Stimulated activated naive CD8-positive, alpha-beta T cell treated with anti-CD3 and anti-CD28 coated beads, Interleukin-15, Interleukin-2, amounts not matched to agents 100 ng/mL and 50 ng/mL, for 24 hours (primary cell): Measurements from ENCODE around the gene PPM1B.
"Not testable (repeated sequence)": the region's sequence is repeated elsewhere in the genome, so short reads cannot be mapped to it uniquely, and the experiment has no call there.

Source experiments
- H3K27ac Mint-ChIP-seq: one replicate; pipeline ENCODE4 v1.8.0; 2021; ENCODE audit warnings: mild to moderate bottlenecking, mixed read lengths
- H3K27me3 Mint-ChIP-seq: one replicate; pipeline ENCODE4 v1.8.0; 2021; ENCODE audit warnings: mixed read lengths
- H3K36me3 Mint-ChIP-seq: one replicate; pipeline ENCODE4 v1.8.0; 2021; ENCODE audit warnings: low read depth, mixed read lengths
- H3K4me1 Mint-ChIP-seq: one replicate; pipeline ENCODE4 v1.8.0; 2021; ENCODE audit warnings: low read depth, mixed read lengths
- H3K4me3 Mint-ChIP-seq: one replicate; pipeline ENCODE4 v1.8.0; 2021; ENCODE audit warnings: mild to moderate bottlenecking, mixed read lengths
- H3K9me3 Mint-ChIP-seq: one replicate; pipeline ENCODE4 v1.8.0; 2021; ENCODE audit warnings: mixed read lengths

PPM1B gene

GRCh38 chr2:44200759-44201158, 32.1 kb downstream of the PPM1B start:
- Mint-ChIP-seq H3K36me3 (peaks cover 40% of the 10 kb centered on the region), H3K4me3 (no peak overlapping the region), H3K27ac (no peak overlapping the region), H3K4me1 (peaks cover 59% of the 10 kb centered on the region), H3K27me3 (no peaks in the 10 kb centered on the region), H3K9me3 (peaks cover 6% of the 10 kb centered on the region)

- H3K36me3 Mint-ChIP-seq = peaks cover 39% of the 10 kb centered on the region
- peaks cover 6% of the 10 kb centered on the region for H3K9me3 Mint-ChIP-seq
- H3K27me3 Mint-ChIP-seq = no peaks in the 10 kb centered on the region
- H3K4me1 Mint-ChIP-seq = peaks cover 61% of the 10 kb centered on the region
- H3K4me3 Mint-ChIP-seq = no peak overlapping the region
- no peak overlapping the region for H3K27ac Mint-ChIP-seq
These were observed 33.0 kb downstream of the PPM1B start for GRCh38 chr2:44201648-44202165.

- Mint-ChIP-seq H3K4me1 (peaks cover 57% of the 10 kb centered on the region), H3K27me3 (no peaks in the 10 kb centered on the region), H3K27ac (peak overlapping the region; percentile 11), H3K36me3 (peaks cover 39% of the 10 kb centered on the region), H3K9me3 (peaks cover 6% of the 10 kb centered on the region), H3K4me3 (no peak overlapping the region)
These were observed 34.9 kb downstream of the PPM1B start for GRCh38 chr2:44203542-44203941.

GRCh38 chr2:44205169-44205568, 36.5 kb downstream of the PPM1B start:
- H3K9me3 Mint-ChIP-seq = peaks cover 6% of the 10 kb centered on the region
- peaks cover 48% of the 10 kb centered on the region for H3K36me3 Mint-ChIP-seq
- H3K4me3 Mint-ChIP-seq = peak overlapping the region; percentile 7
- H3K27ac Mint-ChIP-seq = peak overlapping the region; percentile 55
- no peaks in the 10 kb centered on the region for H3K27me3 Mint-ChIP-seq
- H3K4me1 Mint-ChIP-seq = peaks cover 50% of the 10 kb centered on the region

DNA sequence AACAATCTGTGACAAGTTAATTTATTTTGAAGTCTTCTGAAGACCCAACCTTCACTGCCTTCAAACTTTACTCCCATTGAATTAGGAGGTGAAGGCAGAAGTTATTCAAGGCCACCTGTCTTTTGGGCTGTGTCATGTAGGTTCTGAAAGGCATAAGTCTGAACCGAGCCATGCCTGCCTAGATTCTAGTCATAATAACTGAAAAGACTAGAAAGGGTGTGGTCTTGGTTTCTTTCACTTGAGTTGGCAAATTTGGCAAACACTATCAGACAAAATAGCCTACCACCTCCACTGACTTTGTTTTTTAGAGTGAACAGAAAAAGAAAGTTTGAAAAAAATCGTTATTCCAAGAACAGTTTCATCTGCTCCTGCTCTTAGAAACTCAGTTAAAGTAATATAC, 38.4 kb downstream of the PPM1B start:
- peaks cover 46% of the 10 kb centered on the region for H3K36me3 Mint-ChIP-seq

GRCh38 chr2:44207648-44208047, 39.0 kb downstream of the PPM1B start:
- Mint-ChIP-seq H3K36me3 (peaks cover 49% of the 10 kb centered on the region), H3K4me1 (peaks cover 36% of the 10 kb centered on the region)
- not testable (repeated sequence) for H3K9me3 Mint-ChIP-seq, H3K4me3 Mint-ChIP-seq, H3K27me3 Mint-ChIP-seq, H3K27ac Mint-ChIP-seq

More for the DNA sequence above, 38.4 kb downstream of the PPM1B start:
- H3K27ac Mint-ChIP-seq = no peak overlapping the region
- no peaks in the 10 kb centered on the region for H3K27me3 Mint-ChIP-seq
- H3K4me3 Mint-ChIP-seq = no peak overlapping the region
- peaks cover 32% of the 10 kb centered on the region for H3K4me1 Mint-ChIP-seq
- H3K9me3 Mint-ChIP-seq = peaks cover 6% of the 10 kb centered on the region

- no peak overlapping the region for H3K4me3 Mint-ChIP-seq
- H3K36me3 Mint-ChIP-seq = peaks cover 39% of the 10 kb centered on the region
- peaks cover 32% of the 10 kb centered on the region for H3K4me1 Mint-ChIP-seq
- H3K27ac Mint-ChIP-seq = no peak overlapping the region
- H3K27me3 Mint-ChIP-seq = no peaks in the 10 kb centered on the region
- H3K9me3 Mint-ChIP-seq = no peaks in the 10 kb centered on the region
These were observed 41.7 kb downstream of the PPM1B start for GRCh38 chr2:44210362-44210761.

DNA sequence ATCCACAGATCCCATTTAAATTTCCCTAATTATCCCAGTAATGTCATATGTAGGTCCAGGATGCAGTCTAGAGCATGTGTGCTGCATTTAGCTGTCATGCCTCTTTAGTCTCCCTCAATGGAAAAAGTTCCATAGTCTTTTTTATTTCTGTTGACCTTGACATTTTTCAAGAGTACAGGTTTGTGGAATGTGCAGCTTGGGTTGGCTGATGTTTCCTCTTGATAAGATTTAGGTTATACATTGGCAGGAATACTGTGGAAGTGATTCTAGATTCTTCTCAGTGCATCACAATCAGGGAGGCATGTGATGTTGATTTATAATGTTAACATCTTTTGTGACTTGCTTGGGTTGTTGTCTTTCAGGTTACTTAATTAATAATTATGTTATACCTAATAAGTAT, 42.5 kb downstream of the PPM1B start:
- no peak overlapping the region for H3K4me3 Mint-ChIP-seq
- H3K9me3 Mint-ChIP-seq = no peaks in the 10 kb centered on the region
- peaks cover 33% of the 10 kb centered on the region for H3K4me1 Mint-ChIP-seq
- H3K36me3 Mint-ChIP-seq = peaks cover 41% of the 10 kb centered on the region
- no peak overlapping the region for H3K27ac Mint-ChIP-seq
- H3K27me3 Mint-ChIP-seq = no peaks in the 10 kb centered on the region

- Mint-ChIP-seq H3K36me3 (peaks cover 47% of the 10 kb centered on the region), H3K4me3 (no peak overlapping the region), H3K4me1 (peaks cover 39% of the 10 kb centered on the region), H3K9me3 (no peaks in the 10 kb centered on the region), H3K27me3 (no peaks in the 10 kb centered on the region), H3K27ac (no peak overlapping the region)
These were observed 43.6 kb downstream of the PPM1B start for GRCh38 chr2:44212302-44212701.

DNA sequence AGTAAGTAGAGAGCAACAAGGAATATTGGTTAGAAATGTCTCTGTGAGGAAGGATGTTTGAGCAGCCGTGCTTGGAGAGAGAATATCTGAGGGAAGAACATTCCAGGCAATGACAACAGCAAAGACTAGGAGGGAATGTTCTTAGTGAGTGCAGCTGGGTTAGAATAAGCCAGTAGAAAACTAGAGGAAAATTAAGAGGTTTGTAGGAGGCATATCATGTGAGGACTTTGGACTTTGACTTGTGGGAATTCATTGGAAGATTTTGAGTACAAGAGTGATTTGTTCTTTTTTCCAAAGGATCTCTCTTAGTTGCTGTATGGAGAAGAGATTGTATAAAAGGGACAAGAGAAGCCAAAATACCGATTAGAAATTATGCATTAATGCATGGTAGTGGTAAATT, 47.2 kb downstream of the PPM1B start:
- Mint-ChIP-seq H3K4me3 (no peak overlapping the region), H3K27me3 (no peaks in the 10 kb centered on the region), H3K27ac (no peak overlapping the region), H3K36me3 (peaks cover 47% of the 10 kb centered on the region), H3K9me3 (no peaks in the 10 kb centered on the region), H3K4me1 (peaks cover 38% of the 10 kb centered on the region)

GRCh38 chr2:44218771-44219170, 50.1 kb downstream of the PPM1B start:
- H3K27ac Mint-ChIP-seq = no peak overlapping the region

DNA sequence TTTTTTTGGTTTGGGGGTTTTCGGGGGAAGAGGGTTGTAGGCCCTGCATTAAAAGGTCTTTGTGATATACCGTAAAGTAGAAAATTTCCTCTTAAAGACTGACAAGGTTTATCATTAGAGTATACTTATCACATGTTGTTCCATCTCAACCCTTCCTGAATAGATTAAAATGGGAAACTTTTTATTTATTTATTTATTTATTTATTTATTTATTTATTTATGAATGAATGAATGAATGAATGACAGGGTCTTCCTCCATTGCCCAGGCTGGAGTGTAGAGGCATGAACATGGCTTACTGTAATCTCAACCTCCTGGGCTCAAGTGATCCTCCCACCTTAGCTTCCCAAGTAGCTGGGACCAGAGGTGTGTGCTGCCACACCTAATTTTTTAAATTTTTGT, 58.1 kb downstream of the PPM1B start:
- H3K36me3 Mint-ChIP-seq = peaks cover 23% of the 10 kb centered on the region
- H3K27me3 Mint-ChIP-seq = no peaks in the 10 kb centered on the region
- no peak overlapping the region for H3K4me3 Mint-ChIP-seq
- no peaks in the 10 kb centered on the region for H3K9me3 Mint-ChIP-seq
- H3K27ac Mint-ChIP-seq = no peak overlapping the region
- peaks cover 5% of the 10 kb centered on the region for H3K4me1 Mint-ChIP-seq

More at GRCh38 chr2:44218771-44219170, 50.1 kb downstream of the PPM1B start:
- Mint-ChIP-seq H3K4me3 (no peak overlapping the region), H3K9me3 (no peaks in the 10 kb centered on the region), H3K36me3 (peaks cover 38% of the 10 kb centered on the region), H3K27me3 (no peaks in the 10 kb centered on the region), H3K4me1 (peaks cover 23% of the 10 kb centered on the region)

GRCh38 chr2:44230378-44230777, 61.7 kb downstream of the PPM1B start:
- H3K27ac Mint-ChIP-seq = no peak overlapping the region
- H3K36me3 Mint-ChIP-seq = peaks cover 20% of the 10 kb centered on the region
- no peaks in the 10 kb centered on the region for H3K27me3 Mint-ChIP-seq
- no peak overlapping the region for H3K4me3 Mint-ChIP-seq
- no peaks in the 10 kb centered on the region for H3K9me3 Mint-ChIP-seq
- peaks cover 21% of the 10 kb centered on the region for H3K4me1 Mint-ChIP-seq

GRCh38 chr2:44233450-44234128, 64.9 kb downstream of the PPM1B start:
- Mint-ChIP-seq H3K27me3 (no peaks in the 10 kb centered on the region), H3K4me1 (peaks cover 38% of the 10 kb centered on the region), H3K27ac (peak overlapping the region; percentile 21)

DNA sequence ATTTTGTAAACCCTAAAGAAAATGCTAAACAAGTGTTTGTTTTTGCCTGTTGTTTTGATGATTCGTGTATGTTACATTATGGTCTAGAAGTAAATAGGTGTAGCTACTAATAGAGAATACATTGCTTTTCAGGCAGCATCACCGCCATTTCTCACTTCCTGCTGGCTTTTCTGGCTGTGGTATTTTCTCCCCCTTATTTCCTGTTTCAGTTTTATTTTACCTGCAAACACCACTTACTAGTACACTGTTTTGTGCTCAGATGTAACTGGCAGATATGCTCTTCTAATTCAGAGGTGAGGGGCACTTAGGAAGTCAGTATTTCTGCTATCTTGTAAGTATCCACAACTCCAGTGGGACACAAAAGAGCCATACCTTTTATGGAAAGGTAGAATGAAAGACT, 68.5 kb downstream of the PPM1B start:
- H3K4me1 Mint-ChIP-seq = peaks cover 45% of the 10 kb centered on the region
- H3K27ac Mint-ChIP-seq = no peak overlapping the region
- H3K9me3 Mint-ChIP-seq = no peaks in the 10 kb centered on the region
- peak overlapping the region; percentile 56 for H3K4me3 Mint-ChIP-seq
- H3K36me3 Mint-ChIP-seq = peaks cover 3% of the 10 kb centered on the region
- no peaks in the 10 kb centered on the region for H3K27me3 Mint-ChIP-seq

More at GRCh38 chr2:44233450-44234128, 64.9 kb downstream of the PPM1B start:
- H3K9me3 Mint-ChIP-seq = no peaks in the 10 kb centered on the region
- no peak overlapping the region for H3K4me3 Mint-ChIP-seq
- peaks cover 7% of the 10 kb centered on the region for H3K36me3 Mint-ChIP-seq

DNA sequence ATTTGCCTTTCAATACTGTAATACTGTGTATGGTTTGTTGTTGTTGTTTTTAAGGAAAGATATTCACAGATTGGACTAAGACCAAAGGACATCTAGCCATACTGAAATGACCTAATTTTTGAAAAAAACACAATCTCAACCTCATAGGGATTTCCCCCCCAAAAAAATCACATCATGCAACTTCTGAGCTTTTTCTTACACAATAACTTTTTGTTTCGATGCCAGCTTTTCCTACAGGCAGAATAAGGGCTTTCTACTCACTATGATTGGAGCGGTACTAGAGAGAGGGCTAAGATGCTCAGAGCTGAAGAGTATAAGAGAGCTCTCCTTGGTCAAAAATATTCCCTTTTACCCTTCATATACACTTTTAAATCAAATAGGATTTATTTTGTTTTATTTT, 74.2 kb downstream of the PPM1B start:
- H3K9me3 Mint-ChIP-seq = no peaks in the 10 kb centered on the region
- no peak overlapping the region for H3K4me3 Mint-ChIP-seq
- no peak overlapping the region for H3K27ac Mint-ChIP-seq
- H3K27me3 Mint-ChIP-seq = no peaks in the 10 kb centered on the region
- no peaks in the 10 kb centered on the region for H3K36me3 Mint-ChIP-seq
- H3K4me1 Mint-ChIP-seq = peaks cover 35% of the 10 kb centered on the region
